Kidney tubule cell (primary cell): ENCODE data around the gene KLHL6.
"Not testable (repeated sequence)": the region's sequence is repeated elsewhere in the genome, so short reads cannot be mapped to it uniquely, and the experiment has no call there.

Experiments
- DNase-seq: peaks from one replicate; pipeline ENCODE4 v3.0.0-alpha.2; 2018; ENCODE audit warnings: low spot score

KLHL6 gene

DNA sequence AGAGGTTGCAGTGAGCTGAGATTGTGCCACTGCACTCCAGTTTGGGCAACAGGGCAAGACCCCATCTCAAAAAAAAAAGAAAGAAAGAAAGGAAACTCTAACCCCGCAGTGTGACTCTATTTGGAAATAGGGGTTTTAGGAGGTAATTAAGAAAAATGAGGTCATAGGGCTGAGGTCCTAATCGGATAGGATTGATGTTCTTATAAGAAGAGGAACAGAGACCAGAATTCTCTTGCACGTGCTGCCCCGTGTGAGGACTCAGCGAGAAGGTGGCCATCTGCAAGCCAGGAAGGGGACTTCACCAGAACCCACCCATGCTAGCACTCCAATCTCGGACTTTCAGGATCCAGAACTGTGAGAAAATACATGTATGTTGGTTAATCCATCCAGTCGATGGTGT lies 25.8 kb downstream of the KLHL6 start:
- no peak for DNase-seq

GRCh38 chr3:183529185-183529584 lies 26.3 kb downstream of the KLHL6 start:
- no peak for DNase-seq

DNA sequence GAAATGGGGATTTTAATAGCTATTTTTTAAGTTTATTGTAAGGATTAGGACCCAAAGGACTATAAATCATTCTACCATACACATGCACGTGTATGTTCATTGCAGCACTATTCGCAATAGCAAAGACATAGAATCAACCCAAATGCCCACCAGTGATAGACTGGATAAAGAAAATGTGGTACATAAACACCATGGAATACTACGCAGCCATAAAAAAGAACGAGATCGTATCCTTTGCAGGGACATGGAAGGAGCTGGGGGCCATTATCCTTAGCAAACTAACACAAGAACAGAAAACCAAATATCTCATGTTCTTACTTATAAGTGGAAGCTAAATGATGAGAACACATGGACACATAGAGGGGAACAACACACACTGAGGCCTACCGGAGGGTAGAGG lies 26.7 kb downstream of the KLHL6 start:
- not testable (repeated sequence) for DNase-seq

DNA sequence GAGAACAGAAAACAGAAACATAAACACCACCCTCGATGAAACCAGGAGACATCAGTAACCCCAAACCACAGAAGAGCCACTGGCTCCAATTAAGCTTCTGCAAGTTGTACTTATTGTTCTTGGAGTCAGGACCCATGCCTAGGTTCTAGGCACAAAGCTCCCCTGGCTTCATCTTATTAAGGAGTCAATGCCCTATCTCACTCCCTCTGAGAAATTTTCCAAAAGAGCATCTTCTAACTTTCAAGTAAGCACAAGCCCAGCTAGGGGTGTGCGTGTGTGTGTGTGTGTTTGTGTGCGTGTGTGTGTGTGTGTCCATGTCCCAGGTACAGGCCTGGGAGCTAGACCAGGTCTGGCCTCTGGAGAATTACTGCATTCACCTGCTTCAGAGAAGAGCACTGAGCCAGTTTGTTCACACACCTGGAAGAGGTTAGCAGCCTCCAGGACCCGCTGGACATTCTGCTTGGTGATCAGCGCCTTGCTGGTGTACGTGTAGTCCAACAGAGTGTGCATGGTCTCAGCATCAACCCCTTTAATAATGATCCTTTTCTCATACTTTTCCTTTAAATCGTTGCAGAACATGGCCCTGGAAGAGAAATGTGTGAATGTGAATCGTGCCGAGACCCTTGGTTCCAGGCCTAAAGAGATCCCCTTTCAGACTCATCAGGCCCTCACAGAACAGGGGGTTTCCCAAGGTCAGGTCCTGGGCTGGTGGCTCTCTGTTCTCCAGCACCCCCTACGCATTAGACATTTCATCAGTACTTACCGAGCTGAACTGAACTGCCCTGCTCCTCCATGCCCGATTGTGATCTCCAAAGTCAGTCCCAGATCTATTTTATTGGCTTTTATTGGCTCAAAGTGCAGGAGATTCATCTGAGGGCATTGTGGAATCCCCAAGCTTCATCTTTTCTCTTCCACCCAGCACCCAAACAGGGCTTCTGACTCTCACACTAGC lies 27.8 kb downstream of the KLHL6 start:
- DNase-seq: no peak

GRCh38 chr3:183526838-183527427 lies 28.6 kb downstream of the KLHL6 start:
- DNase-seq: no peak

DNA sequence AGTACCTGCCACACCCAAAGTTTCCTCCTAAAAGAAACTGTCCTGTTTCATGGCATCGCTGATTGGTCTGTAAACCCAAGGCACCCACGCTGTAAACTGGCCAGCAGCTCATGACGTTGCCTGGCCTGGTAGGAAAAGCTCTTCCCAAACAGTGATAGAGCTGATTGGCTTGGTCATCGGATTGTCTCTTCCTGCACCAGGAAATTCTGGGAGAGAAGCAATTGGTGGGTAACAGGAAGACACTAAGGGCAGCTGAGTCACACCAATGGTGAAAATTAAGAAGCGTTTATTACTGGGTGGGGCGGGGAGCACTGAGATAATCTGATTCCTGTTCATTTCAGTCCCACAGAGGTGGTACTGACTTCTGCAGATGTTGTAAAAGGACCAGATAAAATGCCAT lies 31.0 kb downstream of the KLHL6 start:
- no peak for DNase-seq

- DNase-seq: peak; percentile 29
Measured at GRCh38 chr3:183520741-183521556, 34.6 kb downstream of the KLHL6 start.

GRCh38 chr3:183520295-183520694 lies 35.2 kb downstream of the KLHL6 start:
- DNase-seq: not testable (repeated sequence)

DNA sequence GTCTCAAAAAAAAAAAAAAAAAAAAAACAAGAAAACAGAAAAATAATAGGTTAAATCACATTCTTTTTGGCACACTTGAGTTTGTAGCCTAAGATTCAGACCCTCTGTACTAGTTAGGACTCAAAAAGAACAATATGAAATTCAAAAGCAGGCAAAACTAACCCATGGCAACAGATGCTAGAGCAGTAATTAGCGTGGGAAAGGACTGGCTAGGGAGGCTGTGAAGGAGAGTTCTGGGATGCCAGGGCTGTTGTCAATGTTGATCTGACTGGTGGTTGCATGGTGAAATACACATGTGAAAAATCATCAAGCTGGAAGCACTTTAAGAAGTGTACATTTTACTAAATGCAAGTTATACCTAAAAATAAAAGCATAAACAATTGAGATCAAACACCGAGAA lies 35.6 kb downstream of the KLHL6 start:
- no peak for DNase-seq

- no peak for DNase-seq
Measured at GRCh38 chr3:183518491-183519251, 36.8 kb downstream of the KLHL6 start.

- DNase-seq: no peak
Measured at GRCh38 chr3:183517607-183518006, 37.9 kb downstream of the KLHL6 start.

- DNase-seq: no peak
Measured at GRCh38 chr3:183515968-183516851, 39.3 kb downstream of the KLHL6 start.

DNA sequence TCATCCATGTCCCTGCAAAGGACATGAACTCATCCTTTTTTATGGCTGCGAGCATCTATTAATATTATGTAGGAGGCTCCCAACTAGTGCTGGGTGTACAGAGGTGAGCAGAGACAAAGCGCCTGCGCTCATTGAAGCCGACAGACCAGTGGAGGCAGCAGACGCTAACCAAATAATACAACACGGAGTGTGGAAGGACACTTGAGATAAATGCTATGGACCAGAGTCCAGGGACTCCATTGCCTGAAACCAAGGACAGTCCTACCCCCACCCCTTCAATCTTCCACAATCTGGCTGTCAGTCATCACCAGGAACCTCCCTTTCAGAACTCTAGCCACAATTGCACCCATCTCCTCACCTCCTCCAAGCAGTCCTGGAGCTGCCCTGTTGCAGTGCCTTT lies 41.5 kb downstream of the KLHL6 start:
- no peak for DNase-seq

GRCh38 chr3:183513046-183513706 lies 42.3 kb downstream of the KLHL6 start:
- no peak for DNase-seq

GRCh38 chr3:183511286-183512131 lies 44.0 kb downstream of the KLHL6 start:
- DNase-seq: not testable (repeated sequence)

- DNase-seq: no peak
Measured at GRCh38 chr3:183508821-183509220, 46.7 kb downstream of the KLHL6 start.

GRCh38 chr3:183507551-183507950 lies 48.0 kb downstream of the KLHL6 start:
- no peak for DNase-seq

DNA sequence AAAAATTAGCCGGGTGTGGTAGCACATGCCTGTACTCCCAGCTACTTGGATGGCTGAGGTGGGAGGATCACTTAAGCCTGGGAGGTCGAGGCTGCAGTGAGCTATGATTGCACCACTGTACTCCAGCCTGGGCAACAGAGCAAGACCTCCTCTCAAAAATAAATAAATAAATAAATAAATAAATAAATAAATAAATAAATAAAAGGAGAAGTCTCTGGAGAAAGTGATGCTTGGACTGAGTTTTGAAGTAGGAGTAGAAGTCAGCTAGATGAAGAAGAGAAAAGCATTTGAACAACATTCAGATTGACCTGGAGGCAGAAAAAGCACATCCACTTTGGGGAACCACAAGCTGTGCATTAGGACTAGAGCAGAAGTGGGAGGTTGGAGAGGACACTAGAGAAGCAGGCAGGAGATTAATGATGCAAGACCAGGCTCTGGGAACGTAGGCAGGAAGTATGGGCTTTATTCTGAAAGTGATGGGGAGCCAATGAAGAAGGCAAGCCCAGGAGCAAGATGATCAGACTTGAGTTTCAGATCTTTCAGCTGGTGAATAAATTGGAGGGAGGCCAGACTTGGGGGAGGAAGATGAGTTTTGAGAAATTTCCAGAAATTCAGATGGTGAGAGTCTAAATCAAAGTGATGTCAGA lies 48.7 kb downstream of the KLHL6 start:
- DNase-seq: no peak

- DNase-seq: no peak
Measured at GRCh38 chr3:183504597-183504996, 50.9 kb downstream of the KLHL6 start.
